Keratinocyte (primary cell): ENCODE measurements around the gene EVX2.

Experiments
- CTCF ChIP-seq, 3 experiments: IDR thresholded peaks in 1 of 3; conservative IDR thresholded peaks in 1 of 3; optimal IDR thresholded peaks in 1 of 3; 2 replicates in 2 of 3; 3 replicates in 1 of 3; pipeline versions ENCODE3 to v1.5.1; 2011; ENCODE audit warnings: low read length in 3 of 3, mild to moderate bottlenecking in 3 of 3, moderate library complexity in 2 of 3, control low read depth in 1 of 3, inconsistent platforms in 1 of 3; ENCODE audit not compliant: insufficient read depth in 2 of 3; ENCODE audit errors: extremely low read depth in 1 of 3
- EZH2 ChIP-seq: IDR thresholded peaks from one replicate; pipeline ENCODE4 v1.6.1; 2012; ENCODE audit warnings: inconsistent platforms, mild to moderate bottlenecking, low read length, moderate library complexity

- no peak for TF ChIP-seq CTCF (optimal IDR thresholded peaks at IDR 0.05 in 1 of 3, IDR thresholded peaks at IDR 0.05 in 1 of 3, conservative IDR thresholded peaks at IDR 0.05 in 1 of 3; ENCODE audit: extremely low read depth in 1 of 3, insufficient read depth in 2 of 3, low read length in 3 of 3)
- no peak for TF ChIP-seq EZH2
Measured at GRCh38 chr2:176129813-176130146, 46.0 kb upstream of the EVX2 start.
